GM12872 (cell line): ENCODE results near the gene LYZL1.

ENCODE experiments used
- CTCF ChIP-seq: IDR thresholded peaks from 3 replicates; pipeline ENCODE4 v1.5.1; 2011; ENCODE audit warnings: low read depth, mild to moderate bottlenecking, low read length, moderate library complexity; ENCODE audit not compliant: insufficient read depth

LYZL1 gene

GRCh38 chr10:29309465-29309864, 20.6 kb downstream of the LYZL1 start:
- no peak for TF ChIP-seq CTCF

DNA sequence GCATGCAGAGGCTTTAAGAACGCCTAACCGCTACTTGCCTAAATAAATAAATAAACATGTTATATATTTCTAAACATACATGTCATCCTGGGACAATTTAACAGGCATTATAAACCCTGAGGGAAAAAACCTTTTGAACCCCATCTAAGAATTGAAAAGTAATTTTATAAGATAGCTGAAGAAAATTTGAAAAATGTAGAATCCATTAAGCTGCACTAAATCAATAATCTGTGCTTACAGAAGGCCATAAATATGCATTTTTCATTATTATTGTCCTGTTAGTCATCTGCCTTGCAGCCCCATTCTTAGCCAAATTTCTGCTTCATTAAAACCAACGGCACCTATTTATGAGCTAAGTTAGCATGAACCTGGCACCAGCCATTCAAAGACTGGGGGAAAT, 24.2 kb downstream of the LYZL1 start:
- TF ChIP-seq CTCF = no peak

GRCh38 chr10:29314726-29315125, 25.9 kb downstream of the LYZL1 start:
- no peak for TF ChIP-seq CTCF

- no peak for TF ChIP-seq CTCF
These were observed 26.9 kb downstream of the LYZL1 start for GRCh38 chr10:29315814-29316213.

DNA sequence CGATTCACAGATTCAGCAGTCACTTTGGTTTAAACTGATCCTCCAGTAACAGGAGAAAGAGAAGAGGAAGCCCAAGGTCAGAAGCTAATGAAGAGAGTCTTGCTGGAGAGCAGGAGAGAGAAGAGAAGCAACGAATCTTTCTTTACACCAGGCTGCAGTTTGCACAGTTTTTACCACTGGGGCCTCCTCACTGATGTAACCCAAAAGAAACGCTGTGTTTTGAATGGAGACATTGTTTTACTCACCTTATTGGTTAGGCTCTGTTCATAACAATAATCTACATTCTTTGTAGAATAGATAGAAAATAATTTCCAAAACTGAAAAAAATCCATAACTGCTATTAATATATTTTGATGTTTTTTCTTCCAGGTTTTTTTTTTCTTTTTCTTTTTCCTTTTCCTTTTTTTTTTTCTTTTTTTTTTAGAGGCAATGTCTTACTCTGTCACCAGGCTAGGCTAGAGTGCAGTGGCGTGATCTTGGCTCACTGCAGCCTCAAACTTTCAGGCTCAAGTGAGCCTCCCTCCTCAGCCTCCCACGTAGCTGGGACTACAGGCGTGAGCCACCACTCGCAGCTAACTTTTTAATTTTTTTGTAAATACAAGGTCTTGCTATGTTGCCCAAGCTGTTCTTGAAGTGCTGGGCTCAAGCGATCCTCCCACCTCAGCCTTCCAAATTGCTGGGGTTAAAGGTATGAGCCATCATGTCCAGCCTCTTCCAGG, 27.6 kb downstream of the LYZL1 start:
- TF ChIP-seq CTCF = no peak

DNA sequence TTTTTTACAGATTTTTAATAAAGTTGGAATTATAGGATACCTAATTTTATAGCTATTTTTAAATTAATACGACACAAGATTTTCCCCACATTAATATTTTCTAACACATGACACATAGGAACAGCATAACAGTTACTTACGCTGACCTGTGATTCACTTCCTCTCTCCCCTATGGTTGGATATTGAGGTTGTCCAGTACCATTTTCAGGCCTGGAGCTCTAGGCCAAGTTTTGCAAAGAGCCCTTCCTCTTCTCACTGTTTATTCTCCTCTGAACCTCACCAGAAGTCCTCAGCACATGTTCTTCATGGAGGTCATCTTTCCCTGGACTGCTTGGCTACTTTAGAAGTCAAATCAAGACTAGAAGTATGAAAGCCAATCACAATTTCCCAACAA, 28.2 kb downstream of the LYZL1 start:
- TF ChIP-seq CTCF = no peak

- TF ChIP-seq CTCF = no peak
These were observed 28.7 kb downstream of the LYZL1 start for GRCh38 chr10:29317423-29318021.
